HepG2 (cell line): ENCODE data around the gene ZNF764. TPM values are rescaled to one million over a fixed set of nuclear protein-coding genes. Genes with fewer than 3 reads are reported as not detected.
A peak's percentile ranks its signal among the peaks of the same experiment; 100 is the strongest.

Experiments used
- ATAD3A ChIP-seq: sonication (generic); formaldehyde crosslinking; IDR thresholded peaks from 2 replicates; pipeline ENCODE4 v1.4.0; 2020; ENCODE audit warnings: missing genetic modification reagents
- CEBPB ChIP-seq: IDR thresholded peaks from 2 replicates; pipeline ENCODE4 v1.6.1; 2011; ENCODE audit warnings: low read depth, low read length, improper control_type of control experiment, borderline replicate concordance
- EHMT2 ChIP-seq: fragments of 200-600 bp; sonication (generic); IDR thresholded peaks from 2 replicates; pipeline ENCODE4 v1.7.0; 2017; ENCODE audit warnings: antibody characterized with exemption, low read depth, low read length, borderline replicate concordance
- FOXK1 ChIP-seq: sonication (generic); formaldehyde crosslinking; IDR thresholded peaks from 2 replicates; pipeline ENCODE4 v1.4.0; 2020; ENCODE audit warnings: low read depth, missing genetic modification reagents, borderline replicate concordance
- GATAD1 ChIP-seq: IDR thresholded peaks from 2 replicates; pipeline ENCODE4 v1.6.1; 2016; ENCODE audit warnings: missing genetic modification reagents, missing compliant biosample characterization
- GTF2F1 ChIP-seq: fragments of 150-350 bp; IDR thresholded peaks from 2 replicates; pipeline ENCODE4 v1.6.1; 2014; ENCODE audit warnings: low read length
- HINFP ChIP-seq: sonication (generic); formaldehyde crosslinking; IDR thresholded peaks from 2 replicates; pipeline ENCODE4 v1.4.0; 2020; ENCODE audit warnings: low read depth, mild to moderate bottlenecking, missing genetic modification reagents
- HNF1B ChIP-seq: sonication (generic); formaldehyde crosslinking; IDR thresholded peaks from 2 replicates; pipeline ENCODE4 v1.5.1; 2020; ENCODE audit warnings: mild to moderate bottlenecking, moderate library complexity, missing genetic modification reagents
- HNRNPL ChIP-seq: fragments of 200-400 bp; formaldehyde crosslinking; IDR thresholded peaks from 2 replicates; pipeline ENCODE4 v1.6.1; 2017; ENCODE audit warnings: mild to moderate bottlenecking, low read depth, low read length
- IKZF4 ChIP-seq: sonication (generic); formaldehyde crosslinking; IDR thresholded peaks from 2 replicates; pipeline ENCODE4 v1.5.1; 2020; ENCODE audit warnings: borderline replicate concordance, mild to moderate bottlenecking, low read depth, missing genetic modification reagents; ENCODE audit errors: not compliant biosample characterization
- MBNL3 ChIP-seq: fragments of 250-450 bp; sonication (Bioruptor Pico); conservative IDR thresholded peaks from 2 replicates; pipeline ENCODE4 v1.8.0; 2022; ENCODE audit warnings: mild to moderate bottlenecking, inconsistent platforms
- MED13 ChIP-seq: sonication (generic); formaldehyde crosslinking; IDR thresholded peaks from 2 replicates; pipeline ENCODE4 v1.5.0; 2020; ENCODE audit warnings: missing genetic modification reagents
- MED8 ChIP-seq: sonication (generic); formaldehyde crosslinking; IDR thresholded peaks from 2 replicates; pipeline ENCODE4 v1.8.1; 2023; ENCODE audit warnings: mild to moderate bottlenecking, missing genetic modification reagents; ENCODE audit not compliant: insufficient replicate concordance
- PAX8 ChIP-seq: sonication (generic); formaldehyde crosslinking; IDR thresholded peaks from 2 replicates; pipeline ENCODE4 v1.8.0; 2022; ENCODE audit warnings: mild to moderate bottlenecking, missing genetic modification reagents, borderline replicate concordance
- PHB2 ChIP-seq: fragments of 450-650 bp; IDR thresholded peaks from 2 replicates; pipeline ENCODE4 v1.6.1; 2018; ENCODE audit not compliant: partially characterized antibody
- PRMT3 ChIP-seq: sonication (generic); formaldehyde crosslinking; IDR thresholded peaks from 2 replicates; pipeline ENCODE4 v1.8.1; 2022; ENCODE audit warnings: low read depth, mild to moderate bottlenecking, moderate library complexity, missing genetic modification reagents, borderline replicate concordance
- SMC3 ChIP-seq: IDR thresholded peaks from 2 replicates; pipeline ENCODE4 v1.6.1; 2011; ENCODE audit warnings: low read length, improper control_type of control experiment
- SP1 ChIP-seq, 2 experiments: fragments of 450-650 bp in 1 of 2; sonication (generic) in 1 of 2; formaldehyde crosslinking in 1 of 2; IDR thresholded peaks; 2 replicates each; pipeline versions ENCODE4 v1.4.0 to v1.6.1; 2016 to 2020; ENCODE audit warnings: missing genetic modification reagents in 1 of 2
- SYNCRIP ChIP-seq: fragments of 200-400 bp; formaldehyde crosslinking; IDR thresholded peaks from 2 replicates; pipeline ENCODE4 v1.6.1; 2018; ENCODE audit warnings: mild to moderate bottlenecking, low read depth, low read length; ENCODE audit not compliant: insufficient read depth
- TERF1 ChIP-seq: sonication (generic); formaldehyde crosslinking; IDR thresholded peaks from 2 replicates; pipeline ENCODE4 v1.8.0; 2022; ENCODE audit warnings: mild to moderate bottlenecking, missing genetic modification reagents, moderate library complexity
- YEATS4 ChIP-seq: sonication (generic); formaldehyde crosslinking; IDR thresholded peaks from 2 replicates; pipeline ENCODE4 v1.4.0; 2020; ENCODE audit warnings: missing genetic modification reagents, borderline replicate concordance
- ZFX ChIP-seq: sonication (generic); formaldehyde crosslinking; IDR thresholded peaks from 2 replicates; pipeline ENCODE4 v1.4.0; 2020; ENCODE audit warnings: mild to moderate bottlenecking, low read depth, missing genetic modification reagents, moderate library complexity
- ZNF20 ChIP-seq: sonication (generic); formaldehyde crosslinking; IDR thresholded peaks from 2 replicates; pipeline ENCODE4 v1.4.0; 2020; ENCODE audit warnings: mild to moderate bottlenecking, moderate library complexity, missing genetic modification reagents
- ZNF24 ChIP-seq: fragments of 450-650 bp; IDR thresholded peaks from 2 replicates; pipeline ENCODE4 v1.6.1; 2017; ENCODE audit warnings: antibody characterized with exemption, mild to moderate bottlenecking
- ZNF703 ChIP-seq: sonication (generic); formaldehyde crosslinking; IDR thresholded peaks from 2 replicates; pipeline ENCODE4 v1.5.1; 2020; ENCODE audit warnings: missing genetic modification reagents, mild to moderate bottlenecking, moderate library complexity, borderline replicate concordance
- ZSCAN25 ChIP-seq: sonication (generic); formaldehyde crosslinking; IDR thresholded peaks from 2 replicates; pipeline ENCODE4 v1.8.0; 2022; ENCODE audit warnings: mild to moderate bottlenecking, missing genetic modification reagents
- polyA plus RNA-seq, 8 experiments: library from polyadenylated mRNA; depleted of rRNA in 3 of 8; stranded (reverse) in 7 of 8; unstranded in 1 of 8; fragments of >200 nt; fragmentation: Illumina TruSeq in 4 of 8; extraction: Trizol in 4 of 8; gene quantifications; 2 replicates each; pipeline versions ENCODE4 v1.2.1 to v1.2.3, GENCODE V29; 2011 to 2016; ENCODE audit warnings: low read depth in 4 of 8, missing spikeins in 1 of 8, mixed read lengths in 1 of 8; ENCODE audit not compliant: insufficient read depth in 1 of 8
- total RNA-seq, 5 experiments: library from RNA; depleted of rRNA; stranded (reverse); fragments of >200 nt; fragmentation: Illumina TruSeq; extraction: Trizol; gene quantifications; 2 replicates each; pipeline ENCODE4 v1.2.3, GENCODE V29; 2016; ENCODE audit warnings: low read depth in 1 of 5

Gene ZNF764
- total and polyA plus RNA-seq, 2 of the 13 experiments (the other 11 are each of a cell fraction or from before 2014, with no cell fraction given) = 4.1 to 9.1 TPM

GRCh38 chr16:30557957-30558788, at the start of gene ZNF764 (continued):
- TF ChIP-seq HINFP (CRISPR knock-in tag) (peak; percentile 92), SYNCRIP (no peak), ZSCAN25 (CRISPR knock-in tag) (0 out of 2 replicates have a peak, but pooled peaks have one; percentile 25), MBNL3 (CRISPR knock-in tag) (no peak), MED13 (CRISPR knock-in tag) (peak; percentile 62), ZFX (peak; percentile 98), HNRNPL (peak; percentile 90; the same call in 1 of the 2 replicates), YEATS4 (CRISPR knock-in tag) (no peak), GATAD1 (peak; percentile 82; the same call in 1 of the 2 replicates), FOXK1 (CRISPR knock-in tag) (peak; percentile 70; the same call in 1 of the 2 replicates), SMC3 (no peak), CEBPB (no peak), ATAD3A (peak; percentile 44; the same call in 1 of the 2 replicates), PAX8 (CRISPR knock-in tag) (0 out of 2 replicates have a peak, but pooled peaks have one; percentile 74), MED8 (CRISPR knock-in tag) (peak; percentile 86), SP1 (IDR thresholded peaks at IDR 0.05) (no peak), SP1 (CRISPR knock-in tag; IDR thresholded peaks at IDR 0.05) (peak; percentile 50; the same call in 1 of the 2 replicates), GTF2F1 (no peak), PRMT3 (CRISPR knock-in tag) (no peak), ZNF20 (CRISPR knock-in tag) (peak; percentile 95; the same call in 1 of the 2 replicates), EHMT2 (no peak), IKZF4 (CRISPR knock-in tag) (peak; percentile 89), HNF1B (peak; percentile 93), PHB2 (no peak), ZNF24 (no peak; the same call in 1 of the 2 replicates), ZNF703 (CRISPR knock-in tag) (peak; percentile 40; the same call in 1 of the 2 replicates), TERF1 (CRISPR knock-in tag) (no peak)
